ENCODE data around the gene CACNA1H. TPM values are rescaled to one million over a fixed set of nuclear protein-coding genes. Genes with fewer than 3 reads are reported as not detected.
A peak's percentile ranks its signal among the peaks of the same experiment; 100 is the strongest.

The CACNA1H gene
- total and polyA plus RNA-seq, 2 of the 8 experiments (the other 6 are each of a cell fraction or from before 2014, with no cell fraction given), result 14.0 to 28.7 TPM

GRCh38 chr16:1170076-1170418, 17.1 kb downstream of the CACNA1H start:
- Histone ChIP-seq H4K8ac (ENCODE audit: extremely low read depth, insufficient read depth, low read length) (peak overlapping the region; percentile 41; the same call in 1 of the 2 replicates), H2BK5ac (ENCODE audit: low read depth, low read length) (no peak overlapping the region), H3K4ac (replicated peaks; ENCODE audit: insufficient read length, low read depth, low read length) (no peak overlapping the region), H3K56ac (replicated peaks; ENCODE audit: insufficient read length, low read depth, low read length) (no peak overlapping the region), H3K9ac (replicated peaks in 1 of 4; ENCODE audit: extremely low read depth in 1 of 4, low read depth in 3 of 4, low read length in 3 of 4) (no peak overlapping the region), H3K79me2 (ENCODE audit: control insufficient read depth in 1 of 2, insufficient read depth in 2 of 2, low read length in 2 of 2) (peaks cover 0 to 8% of the 10 kb centered on the region in 2 experiments; a peak in 1 of 4 replicates), H3K4me3 (ENCODE audit: extremely low read depth in 1 of 4, insufficient read depth in 2 of 4, low read depth in 3 of 4, low read length in 4 of 4) (no peak overlapping the region), H2BK15ac (ENCODE audit: low read length) (no peak overlapping the region), H3K4me2 (ENCODE audit: insufficient read depth in 1 of 2, low read depth in 2 of 2, low read length in 2 of 2) (no peak overlapping the region), H2BK20ac (ENCODE audit: low read length) (no peak overlapping the region), H3K14ac (ENCODE audit: insufficient read length) (no peak overlapping the region), H3K23ac (ENCODE audit: insufficient read length) (no peak overlapping the region), H3K9me3 (ENCODE audit: insufficient read depth in 2 of 2, low read depth in 1 of 2, low read length in 1 of 2) (no peaks in the 10 kb centered on the region), H4K91ac (replicated peaks; ENCODE audit: insufficient read length, low read length) (no peak overlapping the region), H2BK120ac (replicated peaks; ENCODE audit: low read depth, low read length) (no peak overlapping the region), H3K18ac (ENCODE audit: extremely low read depth, low read length) (no peak overlapping the region), H2AK5ac (ENCODE audit: low read depth, low read length) (no peak overlapping the region), H2AFZ (ENCODE audit: low read length) (no peak overlapping the region), H3K79me1 (ENCODE audit: low read depth, low read length) (peaks cover 12% of the 10 kb centered on the region), H3K23me2 (ENCODE audit: low read depth, low read length) (no peaks in the 10 kb centered on the region), H3K36me3 (ENCODE audit: control insufficient read depth in 2 of 4, insufficient read depth in 4 of 4, low read length in 3 of 4) (no peaks in the 10 kb centered on the region), H3K4me1 (replicated peaks in 1 of 4; ENCODE audit: control insufficient read depth in 3 of 4, insufficient read depth in 4 of 4, low read length in 3 of 4) (peaks cover 0 to 4% (median under 1%) of the 10 kb centered on the region in 4 experiments; a peak in 1 of 7 replicates), H3K27me3 (replicated peaks in 1 of 4; ENCODE audit: control insufficient read depth in 3 of 4, extremely low read depth in 1 of 4, insufficient read depth in 3 of 4, low read length in 3 of 4) (no peaks in the 10 kb centered on the region), H4K20me1 (replicated peaks in 1 of 2; ENCODE audit: control insufficient read depth in 1 of 2, insufficient read depth in 2 of 2, low read length in 2 of 2) (peaks cover 15 to 30% of the 10 kb centered on the region in 2 experiments), H3K27ac (ENCODE audit: low read depth, low read length) (no peak overlapping the region), H4K5ac (ENCODE audit: insufficient read length, low read depth, low read length) (no peak overlapping the region), H2BK12ac (ENCODE audit: low read depth, low read length) (no peak overlapping the region)
- ChIA-PET POLR2A (ENCODE audit: partially characterized antibody) (interaction anchor here (0.8 to 1.0 kb wide), 3 partner anchors 10 to 19 kb away, joined by 3 to 4 read pairs (median 3); no protein-coding TSS in a partner anchor), CTCF (ENCODE audit: partially characterized antibody) (interaction anchor here (0.6 to 1.9 kb wide), 5 partner anchors 12 to 54 kb away, joined by 3 to 6 read pairs (median 4); no protein-coding TSS in a partner anchor)
- no peak for TF ChIP-seq ASH2L (IDR thresholded peaks at IDR 0.05; ENCODE audit: low read length)
- no peak for TF ChIP-seq CEBPB (IDR thresholded peaks at IDR 0.05; ENCODE audit: low read depth, low read length)
- TF ChIP-seq EGR1 (IDR thresholded peaks at IDR 0.05; ENCODE audit: borderline replicate concordance, low read depth, low read length), result no peak
- no peak for TF ChIP-seq CREB1 (IDR thresholded peaks at IDR 0.05)
- no peak for TF ChIP-seq SP1 (IDR thresholded peaks at IDR 0.05; ENCODE audit: low read depth, low read length)
- TF ChIP-seq SAP30 (IDR thresholded peaks at IDR 0.05; ENCODE audit: insufficient read depth, insufficient replicate concordance, low read length), result no peak
- TF ChIP-seq CTCF (IDR thresholded peaks at IDR 0.05; ENCODE audit: control extremely low read depth in 1 of 3, insufficient read depth in 1 of 3, low read depth in 1 of 3, low read length in 3 of 3), result no peak
- 98% methylated on average over 8 of the region's 13 CpGs; no CpG with 5 or more reads in 1 of the 2 experiments for WGBS, 2 experiments (ENCODE audit: extremely low coverage in 1 of 2, insufficient coverage in 1 of 2, insufficient read length in 1 of 2, insufficient replicate concordance in 2 of 2, low coverage in 1 of 2, low lambda C conversion rate in 2 of 2, missing lambda C conversion rate in 1 of 2)
- DNase-seq (ENCODE audit: low read depth in 1 of 2, low spot score in 2 of 2) (no peak), FAIRE-seq (no peak)
